ENCODE data around the gene VEPH1.

DNA sequence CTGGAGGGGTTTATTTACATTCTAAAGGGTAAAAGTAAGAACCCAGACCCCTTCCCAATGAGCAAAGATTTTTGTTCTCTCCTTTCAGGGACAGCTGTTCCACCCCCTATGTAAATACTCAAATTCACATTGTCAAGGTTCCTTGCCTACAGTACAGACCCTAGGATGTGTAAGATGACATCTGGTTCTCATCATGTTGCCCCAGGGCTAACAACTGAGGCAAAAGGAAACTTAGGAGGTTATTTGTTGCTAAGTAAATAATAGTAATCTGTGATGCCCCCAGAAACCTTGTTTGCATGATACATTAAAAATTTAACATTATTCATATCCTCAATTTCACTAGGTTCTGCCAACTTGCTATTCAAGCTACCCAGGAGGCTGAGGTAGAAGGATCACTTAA is 208.3 kb downstream of the VEPH1 start:
- TF ChIP-seq POLR2A (IDR thresholded peaks at IDR 0.05), result no peak
- TF ChIP-seq, protein P1, sequence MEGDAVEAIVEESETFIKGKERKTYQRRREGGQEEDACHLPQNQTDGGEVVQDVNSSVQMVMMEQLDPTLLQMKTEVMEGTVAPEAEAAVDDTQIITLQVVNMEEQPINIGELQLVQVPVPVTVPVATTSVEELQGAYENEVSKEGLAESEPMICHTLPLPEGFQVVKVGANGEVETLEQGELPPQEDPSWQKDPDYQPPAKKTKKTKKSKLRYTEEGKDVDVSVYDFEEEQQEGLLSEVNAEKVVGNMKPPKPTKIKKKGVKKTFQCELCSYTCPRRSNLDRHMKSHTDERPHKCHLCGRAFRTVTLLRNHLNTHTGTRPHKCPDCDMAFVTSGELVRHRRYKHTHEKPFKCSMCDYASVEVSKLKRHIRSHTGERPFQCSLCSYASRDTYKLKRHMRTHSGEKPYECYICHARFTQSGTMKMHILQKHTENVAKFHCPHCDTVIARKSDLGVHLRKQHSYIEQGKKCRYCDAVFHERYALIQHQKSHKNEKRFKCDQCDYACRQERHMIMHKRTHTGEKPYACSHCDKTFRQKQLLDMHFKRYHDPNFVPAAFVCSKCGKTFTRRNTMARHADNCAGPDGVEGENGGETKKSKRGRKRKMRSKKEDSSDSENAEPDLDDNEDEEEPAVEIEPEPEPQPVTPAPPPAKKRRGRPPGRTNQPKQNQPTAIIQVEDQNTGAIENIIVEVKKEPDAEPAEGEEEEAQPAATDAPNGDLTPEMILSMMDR (IDR thresholded peaks at IDR 0.05), result no peak

All from lower leg skin (tissue), 3 donors.